AML-193 (cell line): ENCODE results near the gene CKAP2L.
"Not testable (repeated sequence)": the region's sequence is repeated elsewhere in the genome, so short reads cannot be mapped to it uniquely, and the experiment has no call there.

Source experiments
- DNase-seq, 2 experiments: peaks; one replicate each; lab custom pipeline; 2025; lab: John Stamatoyannopoulos, UW

Gene CKAP2L

DNA sequence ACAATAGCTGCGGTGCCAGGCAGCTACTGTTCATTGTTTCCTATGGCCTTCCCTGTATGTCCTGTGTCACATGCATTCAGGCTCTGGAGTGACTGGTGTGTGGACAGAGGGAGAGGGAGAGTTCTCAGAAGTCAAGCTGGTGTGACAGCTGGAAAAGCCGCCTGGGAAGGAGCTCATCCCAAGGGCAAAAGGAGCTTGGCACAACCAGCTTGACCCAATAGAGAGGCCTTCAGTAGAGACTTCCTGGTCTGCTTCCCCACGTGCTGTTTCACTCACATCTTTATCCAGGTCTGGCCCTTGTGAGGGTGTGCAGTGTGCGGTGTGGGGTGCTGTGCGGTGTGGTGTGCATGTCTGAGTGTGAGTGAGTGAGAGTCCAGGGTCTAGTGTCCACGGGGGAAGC lies 54.7 kb downstream of the CKAP2L start:
- no peak for DNase-seq

DNA sequence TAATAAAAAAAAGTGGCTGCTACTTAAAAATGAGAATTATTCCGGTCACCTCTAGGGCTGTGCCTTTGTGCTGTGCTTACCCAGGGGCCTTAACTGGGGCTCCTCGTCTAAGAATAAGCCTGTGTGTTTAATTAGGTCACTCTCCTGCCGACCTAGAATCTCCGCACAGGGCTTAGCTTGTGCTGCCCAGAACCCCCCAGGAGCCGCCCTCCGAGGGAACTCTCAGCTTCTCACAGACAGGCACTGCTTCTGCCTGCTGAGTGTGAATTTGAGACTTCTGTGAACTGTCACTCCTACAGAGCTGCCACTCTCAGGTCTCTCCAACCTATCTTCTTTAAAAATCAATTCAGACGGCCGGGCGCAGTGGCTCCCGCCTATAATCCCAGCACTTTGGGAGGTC lies 55.4 kb downstream of the CKAP2L start:
- DNase-seq, result no peak

DNA sequence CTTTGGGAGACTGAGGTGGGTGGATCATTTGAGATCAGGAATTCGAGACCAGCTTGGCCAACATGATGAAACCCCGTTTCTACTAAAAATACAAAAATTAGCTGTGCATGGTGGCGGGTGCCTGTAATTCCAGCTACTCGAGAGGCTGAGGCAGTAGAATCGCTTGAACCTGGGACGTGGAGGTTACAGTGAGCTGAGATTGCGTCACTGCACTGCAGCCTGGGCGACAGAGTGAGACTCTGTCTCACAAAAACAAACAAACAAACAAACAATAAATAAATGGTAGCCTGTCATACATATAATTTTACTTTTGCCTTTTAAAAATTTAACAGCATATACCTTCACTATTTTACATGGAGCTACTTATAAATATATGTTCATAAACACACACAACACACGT lies 57.5 kb downstream of the CKAP2L start:
- DNase-seq, result not testable (repeated sequence)

DNA sequence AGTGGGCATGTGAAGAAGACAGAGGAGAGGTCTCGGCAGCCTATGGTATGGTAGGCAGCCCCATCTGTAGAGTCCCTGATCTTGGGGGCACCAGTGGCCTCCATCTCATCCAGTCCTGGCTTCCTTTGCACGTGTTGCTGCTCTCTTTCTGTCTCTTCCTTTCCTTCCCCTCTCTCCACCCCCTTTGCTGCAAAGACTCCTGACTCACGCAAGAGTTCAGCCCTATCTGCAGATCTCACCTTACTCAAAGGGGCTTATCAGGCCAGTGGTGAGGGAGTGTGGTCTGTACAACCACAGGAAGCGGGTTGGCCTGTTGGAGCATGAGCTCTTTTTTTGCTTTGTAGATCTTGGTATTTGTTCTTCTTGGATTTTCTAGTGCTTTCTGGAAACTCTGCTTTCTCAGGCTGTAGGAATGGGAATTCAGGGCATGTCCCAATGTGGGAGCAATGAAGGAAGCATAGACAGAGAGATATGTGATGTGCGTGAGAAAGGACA lies 58.2 kb downstream of the CKAP2L start:
- peak; percentile 29 to 34 for DNase-seq

DNA sequence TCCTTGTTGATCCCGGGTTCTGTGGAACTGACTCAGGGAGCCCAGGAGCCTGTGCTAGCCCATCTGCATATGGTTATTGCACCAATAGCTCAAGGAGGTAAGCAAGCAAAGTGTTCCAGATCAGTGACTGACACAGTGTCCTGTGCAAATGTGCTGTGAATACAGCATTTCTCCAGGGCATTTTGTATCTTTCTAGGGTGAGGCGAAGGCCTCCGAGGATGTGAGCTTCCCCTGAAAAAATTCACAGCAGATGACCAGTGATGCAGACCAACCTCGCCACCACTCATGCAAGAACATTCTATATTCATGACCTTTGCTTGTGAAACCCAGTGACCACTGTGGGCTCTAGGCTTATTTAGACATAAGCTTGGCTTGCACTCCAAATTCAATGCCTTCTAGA lies 58.8 kb downstream of the CKAP2L start:
- no peak for DNase-seq

DNA sequence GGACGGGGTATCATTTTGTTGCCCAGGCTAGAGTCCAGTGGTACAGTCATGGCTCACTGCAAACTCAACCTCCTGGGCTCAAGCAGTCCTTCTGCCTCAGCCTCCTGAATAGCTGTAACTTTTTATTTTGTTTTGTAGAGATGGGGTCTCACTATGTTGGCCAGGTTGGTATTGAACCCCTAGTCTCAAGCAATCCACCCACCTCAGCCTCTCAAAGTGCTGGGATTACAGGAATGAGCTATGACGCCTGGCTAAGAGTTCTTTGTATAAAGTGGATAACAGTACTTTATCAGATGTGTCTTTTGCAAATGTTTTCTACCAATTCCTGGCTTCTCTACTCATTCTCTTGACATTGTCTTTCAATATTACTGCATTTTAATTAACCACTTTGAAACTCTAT lies 60.7 kb downstream of the CKAP2L start:
- DNase-seq, result no peak

DNA sequence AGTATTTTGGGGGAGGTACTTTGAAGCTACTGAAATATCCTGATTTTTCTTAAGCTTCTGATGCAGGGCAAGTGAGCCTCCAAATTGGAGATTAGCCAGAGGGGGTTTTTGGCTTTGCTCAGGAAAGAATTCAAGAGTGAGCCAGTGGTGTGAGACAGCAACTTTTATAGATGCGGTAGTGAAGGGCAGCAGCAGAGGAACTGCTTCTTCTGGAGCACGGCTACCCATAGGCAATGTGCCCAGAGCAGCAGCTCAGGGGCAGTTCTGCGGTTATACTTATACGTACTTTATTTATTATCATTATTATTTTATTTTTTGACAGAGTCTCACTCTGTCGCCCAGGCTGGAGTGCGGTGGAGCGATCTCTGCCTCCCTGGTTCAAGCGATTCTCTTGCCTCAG lies 63.4 kb downstream of the CKAP2L start:
- DNase-seq, result peak; percentile 47 to 50

DNA sequence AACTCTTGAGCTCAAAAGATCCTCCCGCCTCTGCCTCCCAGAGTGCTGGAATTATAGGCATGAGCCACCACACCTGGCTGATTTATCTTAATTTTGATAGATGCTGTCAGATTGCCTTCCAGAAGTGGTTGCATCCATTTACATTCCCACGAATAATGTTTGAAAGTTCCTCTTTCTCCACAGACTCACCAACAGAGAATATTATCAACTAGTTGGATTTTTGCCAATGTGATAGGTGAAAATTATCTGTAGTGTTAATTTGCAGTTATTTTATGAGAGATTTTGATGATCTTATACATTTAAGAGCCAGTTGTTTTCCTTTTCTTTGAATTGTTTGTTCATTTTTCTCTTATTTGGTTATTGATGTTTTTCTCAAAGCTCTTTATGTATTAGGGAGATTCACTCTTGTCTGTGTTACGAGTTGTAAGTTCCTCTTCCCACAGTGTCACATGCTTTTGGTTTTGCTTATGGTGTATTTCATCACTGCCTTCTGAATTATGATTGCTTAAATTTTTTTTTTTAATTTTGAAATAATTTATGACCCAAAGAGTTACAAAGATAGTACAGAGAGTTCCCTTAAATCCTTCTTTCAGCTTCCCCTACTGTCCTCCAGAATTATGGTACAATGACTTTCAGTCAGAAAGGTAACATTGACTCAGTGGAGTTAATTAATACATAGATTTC lies 64.3 kb downstream of the CKAP2L start:
- peak; percentile 89 to 96 for DNase-seq

DNA sequence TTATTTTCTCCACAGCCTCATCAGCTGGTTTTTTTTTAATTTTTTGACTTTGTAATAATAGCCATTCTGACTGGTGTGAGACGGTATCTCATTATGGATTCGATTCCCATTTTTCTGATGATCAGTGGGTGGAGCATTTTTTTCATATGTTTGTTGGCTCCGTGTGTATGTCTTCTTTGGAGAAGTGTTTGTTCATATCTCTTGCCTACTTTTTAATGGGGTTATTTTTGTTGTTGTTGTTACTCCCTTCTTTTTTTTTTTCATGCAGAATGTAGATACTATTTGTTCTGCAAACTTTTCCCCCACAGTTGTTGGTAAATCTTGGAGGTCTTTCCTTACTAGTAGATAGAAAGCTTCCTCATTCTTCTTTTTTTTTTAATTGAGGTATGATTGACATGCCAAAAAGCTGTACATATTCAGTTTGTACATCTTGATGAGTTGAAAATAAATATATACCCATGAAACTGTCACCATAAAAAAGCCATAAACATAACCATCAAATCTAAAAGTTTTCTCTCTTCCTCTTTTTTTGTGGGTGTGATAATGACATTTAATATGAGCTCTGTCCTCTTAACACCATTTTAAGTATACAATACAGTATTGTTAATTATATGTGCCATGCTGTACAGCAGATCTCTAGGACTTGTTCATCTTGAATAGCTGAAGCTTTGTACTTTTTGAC lies 65.4 kb downstream of the CKAP2L start:
- no peak for DNase-seq

DNA sequence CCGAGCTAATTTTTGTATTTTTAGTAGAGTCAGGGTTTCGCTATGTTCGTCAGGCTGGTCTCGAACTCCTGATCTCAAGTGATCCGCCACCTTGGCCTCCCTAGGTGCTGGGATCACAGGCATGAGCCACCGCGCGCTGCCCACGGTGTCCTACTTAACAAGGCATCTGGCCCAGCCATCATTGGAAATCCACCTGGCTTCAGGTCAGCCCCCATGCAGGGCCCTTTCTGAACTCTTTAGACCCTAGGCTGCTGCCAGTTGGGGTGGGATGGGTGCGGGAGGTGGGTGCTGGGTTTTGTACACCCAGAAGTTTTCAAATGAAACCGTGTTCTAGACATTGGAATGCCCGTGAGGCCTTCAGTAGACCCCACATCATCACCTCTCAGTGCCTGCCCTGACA lies 70.2 kb downstream of the CKAP2L start:
- no peak for DNase-seq

DNA sequence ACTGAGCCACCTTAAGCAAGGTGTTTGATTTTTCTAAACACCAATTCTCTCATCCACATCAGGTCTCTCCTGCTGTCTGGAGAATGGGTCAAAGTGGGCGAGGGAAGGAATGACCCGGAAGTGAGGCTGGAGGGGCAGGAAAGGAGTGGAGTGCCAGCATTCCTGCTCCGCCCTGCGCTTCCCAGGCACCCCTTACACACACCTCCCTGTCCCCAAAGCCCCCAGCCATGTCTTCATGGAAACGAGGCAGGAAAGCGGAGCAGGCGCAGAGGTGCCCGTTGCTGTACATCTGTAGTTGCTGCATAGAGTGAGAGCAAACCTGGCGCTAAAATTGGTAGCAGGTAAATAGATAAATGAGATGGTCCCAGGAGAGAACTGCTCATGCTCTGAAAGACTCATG lies 70.8 kb downstream of the CKAP2L start:
- DNase-seq, result no peak

DNA sequence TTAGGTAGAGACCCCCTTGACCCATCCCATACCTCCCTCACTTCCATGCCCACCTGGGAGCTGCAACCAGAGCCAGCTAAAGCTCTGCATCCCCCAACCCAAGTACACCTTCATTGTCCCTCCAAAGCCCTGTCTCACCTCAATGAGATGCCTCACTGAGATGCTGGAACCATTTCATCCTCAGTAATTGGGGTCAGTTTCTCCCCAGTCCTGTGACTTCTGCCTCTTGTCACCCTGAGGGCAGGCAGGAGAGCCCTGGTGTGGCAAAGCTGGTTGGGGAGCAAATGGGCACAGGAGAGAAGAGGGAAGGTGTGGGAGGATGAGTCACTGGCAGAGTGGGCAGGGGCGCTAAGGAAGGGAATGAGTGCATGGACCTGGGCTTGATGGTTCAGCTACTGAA lies 71.5 kb downstream of the CKAP2L start:
- no peak for DNase-seq

DNA sequence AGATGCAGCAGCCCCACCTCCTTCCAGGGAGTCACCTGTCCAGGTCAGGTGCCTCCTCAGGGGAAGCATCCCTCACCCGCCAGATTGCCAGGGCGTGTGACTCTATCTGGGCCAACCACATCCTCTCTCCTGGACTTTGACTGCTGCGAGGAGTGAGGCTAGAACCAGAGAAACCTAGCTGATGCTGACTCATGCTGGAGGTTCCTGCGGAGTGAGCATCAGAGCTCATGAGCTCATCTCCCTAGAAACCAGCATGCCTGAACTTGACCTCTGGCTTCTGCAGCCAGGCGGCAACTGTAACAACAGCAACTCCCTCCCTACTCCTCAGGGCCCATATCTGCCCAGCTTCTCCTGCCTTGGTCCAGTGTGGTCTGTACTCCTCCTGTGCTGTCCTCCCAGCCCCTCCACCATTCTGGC lies 71.9 kb downstream of the CKAP2L start:
- peak; percentile 89 to 96 for DNase-seq

DNA sequence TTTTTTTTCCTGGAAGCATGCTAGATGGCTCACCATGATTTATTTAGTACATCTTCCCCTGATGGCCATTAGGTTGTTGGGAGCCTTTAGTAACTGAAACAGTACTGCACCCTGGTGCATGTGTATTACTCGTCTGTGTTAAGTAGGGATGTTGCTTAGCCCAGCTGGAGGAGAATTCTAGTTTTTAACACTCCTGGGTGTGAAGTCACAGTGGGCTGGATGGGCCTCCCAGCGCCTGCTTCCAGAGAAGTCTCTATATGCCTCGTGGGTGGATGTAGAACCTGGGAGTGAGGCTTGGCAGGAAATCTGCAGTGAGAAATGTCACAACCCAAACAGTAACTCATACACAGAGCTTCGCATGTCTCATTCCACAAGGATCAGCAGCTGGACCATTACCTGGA lies 72.5 kb downstream of the CKAP2L start:
- no peak for DNase-seq

DNA sequence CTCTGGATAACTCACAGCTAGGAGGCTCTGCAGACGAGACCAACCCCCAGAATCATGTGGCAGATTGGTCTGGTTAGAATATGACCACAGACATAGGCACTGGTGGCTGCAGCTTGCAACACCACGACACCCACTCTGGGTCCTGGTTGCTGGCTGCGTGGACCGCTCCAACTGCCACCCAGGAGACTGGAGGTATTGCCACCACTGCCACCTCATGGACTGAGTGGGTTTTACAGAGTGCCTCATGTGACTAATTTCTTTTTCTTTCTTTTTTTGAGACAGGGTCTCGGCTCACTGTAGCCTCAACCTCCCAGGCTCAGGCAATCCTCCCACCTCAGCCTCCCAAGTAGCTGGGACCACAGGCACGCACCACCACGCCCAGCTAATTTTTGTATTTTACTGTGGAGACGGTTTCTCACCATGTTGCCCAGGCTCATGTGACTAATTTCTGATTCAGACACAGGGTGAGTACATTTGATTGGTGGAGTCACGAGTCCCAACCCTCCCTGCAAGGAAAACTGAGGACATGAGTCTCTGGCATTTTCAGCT lies 73.5 kb downstream of the CKAP2L start:
- DNase-seq, result peak; percentile 89 to 94

DNA sequence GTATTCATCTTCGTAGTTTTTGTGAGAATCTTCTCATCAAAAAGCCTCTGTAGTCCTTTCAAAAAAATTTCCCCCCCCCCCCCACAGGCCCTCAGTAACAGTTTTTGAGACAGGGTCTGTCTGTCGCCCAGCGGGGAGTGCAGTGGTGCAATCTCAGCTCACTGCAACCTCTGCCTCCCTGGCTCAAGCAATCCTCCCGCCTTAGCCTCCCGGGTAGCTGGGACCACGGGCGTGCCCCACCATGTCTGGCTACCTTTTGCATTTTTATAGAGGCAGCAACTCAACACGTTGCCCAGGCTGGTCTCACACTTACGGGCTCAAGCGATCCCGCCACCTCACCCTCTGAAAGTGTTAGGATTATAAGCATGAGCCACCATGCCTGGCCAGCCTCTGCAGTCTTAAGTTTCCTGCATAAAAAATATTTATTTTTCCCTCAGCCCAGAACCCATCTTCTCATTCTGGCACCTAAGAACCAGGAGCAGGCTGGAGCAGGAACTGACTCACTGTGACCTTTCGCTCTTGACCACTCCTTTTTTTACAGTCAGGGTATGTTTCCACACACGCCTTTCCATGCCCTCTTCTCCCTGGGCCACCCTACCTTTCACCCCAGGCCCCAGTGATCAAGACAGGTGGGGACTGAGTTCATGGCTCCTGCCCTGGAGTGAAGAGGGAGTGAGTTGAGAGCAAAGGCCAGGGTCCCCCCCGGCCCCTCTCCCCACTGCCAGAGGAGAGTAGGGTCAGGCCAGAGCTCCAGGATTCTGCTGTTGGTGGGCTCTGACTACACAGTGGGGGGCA lies 76.1 kb downstream of the CKAP2L start:
- no peak for DNase-seq

DNA sequence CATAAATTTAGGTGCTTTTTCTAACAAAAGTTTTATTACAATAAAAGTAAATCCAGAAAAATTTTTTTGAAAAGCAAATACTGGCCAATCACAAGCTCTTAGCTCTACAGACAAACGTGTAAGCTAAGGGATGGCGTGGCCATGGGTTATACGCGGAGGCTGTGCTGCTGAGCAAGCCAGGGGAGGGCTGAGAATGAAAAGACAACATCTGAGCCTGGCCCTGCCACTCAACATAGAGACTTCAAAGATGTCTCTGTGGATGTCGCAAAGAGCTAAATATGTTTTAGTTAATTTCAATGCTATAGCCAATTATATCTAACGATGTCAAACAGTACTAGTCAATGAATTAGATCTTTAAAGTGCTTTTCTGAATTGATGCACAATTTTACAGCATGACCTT lies 76.9 kb downstream of the CKAP2L start:
- no peak for DNase-seq
